HG03457 (cell line): ENCODE results near the gene SPOCK1.
"Not testable (repeated sequence)": the region's sequence is repeated elsewhere in the genome, so short reads cannot be mapped to it uniquely, and the experiment has no call there.

ENCODE experiments used
- ATAC-seq: cut with Tn5 transposase; IDR thresholded peaks from one replicate; pipeline ENCODE4 v1.9.1; 2021; ENCODE audit warnings: moderate number of reproducible peaks; ENCODE audit not compliant: unreplicated experiment

The SPOCK1 gene

GRCh38 chr5:137498736-137499505 lies at the start of gene SPOCK1:
Gene SPOCK1, minus strand, starts transcription at chr5:137499326.
- ATAC-seq = peak; percentile 70

DNA sequence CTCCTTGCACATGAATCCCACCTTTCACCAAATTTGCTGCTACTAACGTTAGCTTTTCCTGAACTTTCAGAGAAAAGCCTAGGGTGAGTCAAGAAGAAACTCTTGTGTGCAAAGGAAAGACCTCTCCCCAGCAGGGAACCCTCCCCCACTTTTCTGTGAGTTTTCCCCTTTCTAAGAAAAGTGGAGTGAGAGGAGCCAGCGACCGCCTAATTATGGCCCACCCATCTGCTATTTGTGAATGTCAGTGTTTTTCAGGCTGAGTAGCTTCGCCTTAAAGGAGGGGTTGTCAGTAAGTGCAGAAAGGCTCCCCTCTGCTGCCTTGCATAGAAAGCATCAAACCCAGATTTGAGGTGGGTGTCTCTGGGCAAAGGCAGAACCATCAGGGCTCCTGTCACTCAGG lies 46.8 kb upstream of the SPOCK1 start:
- ATAC-seq = no peak

DNA sequence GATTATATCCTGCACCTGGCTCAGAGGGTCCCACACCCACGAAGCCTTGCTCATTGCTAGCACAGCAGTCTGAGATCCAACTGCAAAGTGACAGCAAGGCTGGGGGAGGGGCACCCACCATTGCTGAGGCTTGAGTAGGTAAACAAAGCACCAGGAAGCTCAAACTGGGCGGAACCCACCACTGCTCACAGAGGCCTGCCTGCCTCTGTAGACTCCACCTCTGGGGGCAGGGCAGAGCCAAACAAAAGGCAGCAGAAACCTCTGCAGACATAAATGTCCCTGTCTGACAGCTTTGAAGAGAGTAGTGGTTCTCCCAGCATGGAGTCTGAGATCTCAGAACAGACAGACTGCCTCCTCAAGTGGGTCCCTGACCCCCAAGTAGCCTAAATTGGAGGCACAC lies 36.3 kb upstream of the SPOCK1 start:
- ATAC-seq = not testable (repeated sequence)

- ATAC-seq = no peak
These were observed 34.8 kb upstream of the SPOCK1 start for GRCh38 chr5:137533963-137534362.

- ATAC-seq = no peak
These were observed 32.1 kb upstream of the SPOCK1 start for GRCh38 chr5:137531266-137531665.

GRCh38 chr5:137521246-137521645 lies 22.1 kb upstream of the SPOCK1 start:
- no peak for ATAC-seq

DNA sequence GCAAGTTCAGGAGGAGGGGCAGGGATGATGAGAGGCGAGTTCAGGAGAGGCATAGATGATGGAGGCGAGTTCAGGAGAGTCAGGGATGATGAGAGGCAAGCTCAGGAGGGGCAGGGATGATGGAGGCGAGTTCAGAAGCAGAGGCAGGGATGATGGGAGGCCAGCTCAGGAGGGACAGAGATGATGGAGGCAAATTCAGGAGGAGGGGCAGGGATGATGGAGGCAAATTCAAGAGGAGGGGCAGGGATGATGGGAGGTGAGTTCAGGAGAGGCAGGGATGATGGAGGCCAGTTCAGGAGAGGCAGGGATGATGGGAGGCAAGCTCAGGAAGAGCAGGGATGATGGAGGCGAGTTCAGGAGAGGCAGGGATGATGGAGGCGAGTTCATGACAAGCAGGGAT lies 17.8 kb upstream of the SPOCK1 start:
- ATAC-seq = no peak

GRCh38 chr5:137516251-137516797 lies 17.2 kb upstream of the SPOCK1 start:
- ATAC-seq = no peak

GRCh38 chr5:137515238-137515637 lies 16.1 kb upstream of the SPOCK1 start:
- ATAC-seq = no peak

DNA sequence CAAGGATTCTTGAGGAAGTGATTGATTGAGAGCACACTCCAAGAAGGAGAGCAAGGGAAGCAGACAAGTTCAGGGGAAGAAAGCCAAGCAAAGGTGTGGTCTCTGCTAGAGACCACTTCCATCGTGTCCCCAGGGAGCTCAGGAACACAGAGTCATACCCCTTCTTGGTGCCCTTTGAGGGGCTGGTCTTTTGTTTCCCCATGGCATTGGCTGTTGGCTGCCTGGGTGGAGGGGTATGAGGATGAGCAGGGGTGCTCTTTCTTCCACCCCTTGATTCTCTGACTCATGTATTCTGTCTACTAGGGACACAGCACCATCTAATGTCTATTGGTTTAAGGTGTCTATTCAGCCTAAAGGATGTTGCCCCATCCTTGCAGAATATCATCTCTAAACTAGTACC lies 11.5 kb upstream of the SPOCK1 start:
- ATAC-seq = no peak

DNA sequence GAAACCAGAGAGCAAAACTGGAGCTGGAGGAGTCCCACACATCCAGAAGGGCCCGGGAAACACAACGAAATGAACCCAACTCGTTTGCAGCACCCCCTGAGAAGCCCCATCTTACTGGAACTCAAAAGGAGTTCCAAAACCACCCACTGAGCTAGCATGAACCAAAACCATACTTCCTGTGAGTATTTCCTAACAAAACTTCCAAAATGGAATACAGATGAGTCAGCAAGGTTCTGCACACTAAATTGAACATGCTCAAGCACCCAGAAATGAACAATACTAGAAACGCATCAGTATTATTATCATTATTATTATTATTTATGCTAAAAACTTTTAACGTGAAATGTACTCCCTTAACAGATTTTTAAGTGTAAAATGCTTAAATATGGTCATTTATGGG lies 8.0 kb upstream of the SPOCK1 start:
- no peak for ATAC-seq

DNA sequence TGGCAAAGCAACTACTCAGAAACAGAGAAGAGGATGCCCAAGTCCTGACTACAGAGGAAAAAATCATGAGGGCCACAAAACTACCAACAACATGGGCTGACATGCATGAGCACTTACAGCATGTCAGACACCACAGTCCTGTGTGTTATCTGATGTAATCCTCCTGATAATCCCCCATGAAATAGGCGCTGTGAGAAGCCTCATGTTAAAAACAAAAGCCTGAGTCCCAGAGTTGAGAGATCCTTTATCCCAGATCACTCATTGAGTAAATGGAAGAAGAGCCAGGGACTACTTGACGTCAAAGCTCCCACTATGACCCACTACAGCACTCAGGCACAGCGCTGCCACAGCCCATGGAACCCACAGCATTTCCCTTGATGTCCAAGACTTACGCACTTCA lies 7.2 kb upstream of the SPOCK1 start:
- no peak for ATAC-seq

- no peak for ATAC-seq
These were observed 5.8 kb upstream of the SPOCK1 start for GRCh38 chr5:137504916-137505315.

DNA sequence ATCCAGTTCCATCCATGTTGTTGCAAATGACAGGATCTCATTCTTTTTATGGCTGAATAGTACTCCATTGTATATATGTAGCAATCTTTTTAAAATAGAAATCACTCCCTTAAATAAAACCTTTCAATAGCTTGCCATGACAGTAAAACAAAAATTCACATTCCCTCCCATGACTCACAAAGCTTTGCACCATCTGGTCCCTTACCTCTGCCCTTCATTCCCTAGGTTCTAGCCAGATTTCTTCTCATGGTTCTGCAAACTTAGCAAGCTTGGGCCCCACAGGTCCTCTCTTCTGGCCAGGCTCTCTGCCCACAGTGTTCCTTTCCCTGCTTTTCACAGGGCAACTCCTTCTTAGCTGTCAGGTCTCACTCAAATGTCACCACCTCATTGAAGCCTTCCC lies 4.3 kb upstream of the SPOCK1 start:
- no peak for ATAC-seq

- ATAC-seq = no peak
These were observed 3.5 kb upstream of the SPOCK1 start for GRCh38 chr5:137502632-137503031.

DNA sequence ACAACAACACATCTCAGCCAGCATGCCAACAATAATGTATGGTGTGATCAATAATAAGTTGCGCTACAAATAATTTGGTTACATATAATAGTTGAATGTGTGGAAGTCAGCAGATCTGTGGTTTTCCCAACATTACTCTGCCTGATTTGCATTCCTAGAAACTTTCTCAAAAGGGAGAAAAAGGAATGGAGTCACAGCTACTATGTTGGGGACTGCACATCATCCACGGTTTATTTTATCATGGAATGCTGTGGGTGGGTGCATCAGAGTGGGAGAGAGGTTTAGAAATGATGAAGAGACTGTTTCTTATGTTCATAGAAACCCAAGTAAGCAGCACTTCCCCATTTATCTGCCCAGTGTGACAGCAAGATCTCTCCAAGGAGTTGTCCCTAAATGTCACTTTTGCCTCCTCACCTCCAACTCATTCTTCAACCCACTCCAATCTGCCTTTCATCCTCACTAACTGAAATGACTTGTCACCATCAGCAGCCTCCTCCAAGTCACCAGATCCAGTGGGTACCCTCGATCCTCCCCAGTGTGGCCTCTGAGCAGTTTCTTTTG lies 2.8 kb upstream of the SPOCK1 start:
- ATAC-seq = no peak

GRCh38 chr5:137501226-137501625 lies 2.1 kb upstream of the SPOCK1 start:
- ATAC-seq = no peak

- no peak for ATAC-seq
These were observed 1.6 kb upstream of the SPOCK1 start for GRCh38 chr5:137500615-137501225.

DNA sequence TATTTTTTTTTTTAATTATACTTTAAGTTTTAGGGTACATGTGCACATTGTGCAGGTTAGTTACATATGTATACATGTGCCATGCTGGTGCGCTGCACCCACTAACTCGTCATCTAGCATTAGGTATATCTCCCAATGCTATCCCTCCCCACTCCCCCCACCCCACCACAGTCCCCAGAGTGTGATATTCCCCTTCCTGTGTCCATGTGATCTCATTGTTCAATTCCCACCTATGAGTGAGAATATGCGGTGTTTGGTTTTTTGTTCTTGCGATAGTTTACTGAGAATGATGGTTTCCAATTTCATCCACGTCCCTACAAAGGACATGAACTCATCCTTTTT lies 351 bp upstream of the SPOCK1 start:
- not testable (repeated sequence) for ATAC-seq

GRCh38 chr5:137498301-137498735 lies 808 bp downstream of the SPOCK1 start:
- no peak for ATAC-seq

- no peak for ATAC-seq
These were observed 1.5 kb downstream of the SPOCK1 start for GRCh38 chr5:137497396-137498290.
